HG03378 (cell line): ENCODE measurements around the gene FTCD.
"Not testable (repeated sequence)": the region's sequence is repeated elsewhere in the genome, so short reads cannot be mapped to it uniquely, and the experiment has no call there.

Source experiments
- ATAC-seq: cut with Tn5 transposase; IDR thresholded peaks from one replicate; pipeline ENCODE4 v1.9.1; 2021; ENCODE audit warnings: mild to moderate bottlenecking, moderate library complexity; ENCODE audit not compliant: unreplicated experiment

Gene FTCD

DNA sequence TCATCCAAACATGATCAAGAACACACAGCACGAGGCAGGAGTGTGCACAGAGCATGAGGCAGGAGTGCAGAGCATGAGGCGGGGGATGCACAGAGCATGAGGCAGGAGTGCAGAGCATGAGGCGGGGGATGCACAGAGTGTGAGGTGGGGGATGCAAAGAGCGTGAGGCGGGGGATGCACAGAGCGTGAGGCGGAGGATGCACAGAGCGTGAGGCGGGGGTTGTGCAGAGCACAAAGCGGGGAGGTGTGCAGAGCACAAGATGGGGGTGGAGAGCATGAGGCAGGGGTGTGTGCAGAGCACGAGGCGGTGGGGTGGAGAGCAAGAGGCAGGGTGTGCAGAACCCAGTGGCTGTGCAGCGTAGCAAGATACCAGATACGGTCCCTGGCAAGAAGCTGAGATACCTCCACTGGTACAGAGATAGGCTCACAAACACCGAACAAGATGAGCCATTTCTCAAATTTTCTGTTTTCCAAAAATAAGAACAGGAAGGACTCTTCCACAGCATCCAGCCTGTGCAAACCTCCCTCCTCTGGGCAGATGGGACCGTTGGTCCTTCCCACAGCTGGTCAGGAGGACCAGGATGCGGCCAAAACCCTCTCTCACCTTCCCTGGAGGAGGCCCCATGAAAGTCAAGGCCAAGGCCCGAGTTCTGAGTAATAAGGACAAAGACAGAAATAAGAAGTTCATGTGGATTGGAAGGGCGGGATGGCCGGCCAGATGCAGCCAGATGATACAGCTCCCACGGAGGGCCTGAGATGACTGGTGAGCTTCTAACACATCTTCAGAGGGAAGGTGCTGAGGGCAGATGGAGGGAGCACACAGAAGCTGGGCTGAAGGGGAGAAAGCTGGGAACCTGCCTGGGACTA lies 16.9 kb upstream of the FTCD start:
- ATAC-seq: no peak

DNA sequence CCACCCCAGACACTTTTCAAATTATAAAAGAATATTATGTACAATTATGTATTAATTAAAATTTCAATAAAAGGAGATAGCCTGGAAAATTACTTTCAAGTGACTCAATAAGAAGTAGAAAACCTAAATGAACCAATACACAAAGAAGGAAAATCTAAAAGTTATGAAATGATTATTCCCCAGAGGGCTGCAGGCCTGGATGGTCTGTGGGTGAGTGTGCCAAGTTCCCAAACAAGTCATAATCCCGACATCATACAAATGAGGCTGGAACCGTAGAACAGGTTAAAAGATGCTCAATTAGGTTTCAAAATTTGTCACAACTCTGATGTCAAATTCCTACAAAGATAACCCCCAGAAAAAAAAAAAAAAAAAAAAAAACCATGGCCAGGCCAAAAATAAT lies 16.2 kb upstream of the FTCD start:
- no peak for ATAC-seq

DNA sequence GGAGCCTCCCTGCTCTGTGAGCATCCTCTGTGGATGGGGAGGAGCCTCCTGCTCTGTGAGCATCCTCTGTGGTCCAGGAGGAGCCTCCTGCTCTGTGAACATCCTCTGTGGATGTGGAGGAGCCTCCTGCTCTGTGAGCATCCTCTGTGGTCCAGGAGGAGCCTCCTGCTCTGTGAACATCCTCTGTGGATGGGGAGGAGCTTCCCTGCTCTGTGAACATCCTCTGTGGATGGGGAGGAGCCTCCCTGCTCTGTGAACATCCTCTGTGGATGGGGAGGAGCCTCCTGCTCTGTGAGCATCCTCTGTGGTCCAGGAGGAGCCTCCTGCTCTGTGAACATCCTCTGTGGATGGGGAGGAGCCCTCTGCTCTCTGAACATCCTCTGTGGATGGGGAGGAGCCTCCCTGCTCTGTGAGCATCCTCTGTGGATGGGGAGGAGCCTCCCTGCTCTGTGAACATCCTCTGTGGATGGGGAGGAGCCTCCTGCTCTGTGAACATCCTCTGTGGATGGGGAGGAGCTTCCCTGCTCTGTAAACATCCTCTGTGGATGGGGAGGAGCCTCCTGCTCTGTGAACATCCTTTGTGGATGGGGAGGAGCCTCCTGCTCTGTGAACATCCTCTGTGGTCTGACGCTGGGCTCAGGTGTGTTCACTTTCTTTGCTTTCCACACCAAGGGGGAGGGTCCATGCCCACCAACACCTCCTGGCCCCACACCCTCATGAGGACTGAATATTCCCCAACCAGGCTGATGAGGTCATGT lies 15.2 kb upstream of the FTCD start:
- not testable (repeated sequence) for ATAC-seq

DNA sequence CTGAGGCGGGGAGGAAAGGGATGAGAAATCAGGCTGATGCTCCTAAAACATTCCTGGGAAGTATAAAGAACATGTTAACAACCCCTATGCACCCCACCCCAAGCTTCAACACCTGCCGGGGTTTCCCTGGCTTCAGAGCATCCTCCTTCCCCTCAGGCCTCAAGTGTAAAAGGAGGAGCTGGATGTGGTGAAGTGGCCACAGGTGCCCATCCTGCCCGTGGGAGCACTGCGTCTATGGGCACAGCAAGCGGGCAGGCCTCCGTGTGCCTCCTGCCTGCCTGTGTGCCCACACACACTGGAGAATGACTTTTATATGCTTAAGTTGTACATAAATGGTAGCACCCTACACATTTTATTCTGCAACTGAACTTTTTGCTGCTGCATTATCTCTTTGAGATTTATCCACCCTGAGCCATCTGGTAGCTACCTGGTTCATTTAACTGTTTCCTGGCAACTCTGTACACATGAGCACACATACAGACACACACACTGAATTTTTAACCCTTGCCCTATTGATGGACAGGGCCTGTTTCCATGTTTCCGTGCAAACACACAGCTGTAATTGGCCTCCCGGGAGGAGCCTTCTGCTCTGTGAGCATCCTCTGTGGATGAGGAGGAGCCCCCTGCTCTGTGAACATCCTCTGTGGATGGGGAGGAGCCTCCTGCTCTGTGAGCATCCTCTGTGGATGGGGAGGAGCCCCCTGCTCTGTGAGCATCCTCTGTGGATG lies 13.4 kb upstream of the FTCD start:
- no peak for ATAC-seq

DNA sequence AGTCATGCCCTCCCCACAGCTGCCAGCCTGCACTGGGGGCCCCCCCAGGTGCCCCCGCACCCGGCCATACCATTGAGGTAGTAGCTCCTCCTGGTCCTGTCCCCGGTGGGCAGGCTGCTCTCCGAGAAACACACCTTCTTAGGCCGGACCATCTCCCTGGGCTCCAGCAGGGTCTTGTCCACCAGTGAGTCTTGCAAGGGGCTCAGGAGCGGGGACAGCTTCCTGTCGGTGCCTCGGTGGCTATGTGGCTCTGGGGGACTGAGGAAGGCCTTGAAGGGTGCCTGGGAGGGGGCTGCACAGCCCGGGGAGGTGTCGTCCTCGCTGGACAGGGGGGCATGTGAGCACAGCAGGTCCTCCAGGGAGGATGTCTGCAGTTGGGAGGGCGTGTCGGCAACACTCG lies 12.9 kb upstream of the FTCD start:
- ATAC-seq: no peak

DNA sequence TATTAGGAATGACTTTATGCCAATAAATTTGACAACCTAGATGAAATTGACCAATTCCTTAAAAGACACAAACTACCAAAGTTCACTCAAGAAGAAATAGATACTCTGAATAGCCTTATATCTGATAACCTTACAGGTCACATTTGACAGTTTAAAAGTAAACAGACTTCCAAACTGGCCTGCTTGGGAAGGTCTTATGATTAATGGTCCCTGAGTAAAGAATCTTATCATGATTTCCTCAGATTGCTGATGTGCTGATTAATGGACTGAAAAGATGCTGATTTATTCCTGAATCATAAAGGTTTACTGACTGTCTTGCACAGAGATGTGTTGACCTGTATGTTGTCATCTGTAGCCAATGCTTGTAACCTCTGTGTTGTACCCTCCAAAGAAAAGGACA lies 9.7 kb upstream of the FTCD start:
- ATAC-seq: no peak

DNA sequence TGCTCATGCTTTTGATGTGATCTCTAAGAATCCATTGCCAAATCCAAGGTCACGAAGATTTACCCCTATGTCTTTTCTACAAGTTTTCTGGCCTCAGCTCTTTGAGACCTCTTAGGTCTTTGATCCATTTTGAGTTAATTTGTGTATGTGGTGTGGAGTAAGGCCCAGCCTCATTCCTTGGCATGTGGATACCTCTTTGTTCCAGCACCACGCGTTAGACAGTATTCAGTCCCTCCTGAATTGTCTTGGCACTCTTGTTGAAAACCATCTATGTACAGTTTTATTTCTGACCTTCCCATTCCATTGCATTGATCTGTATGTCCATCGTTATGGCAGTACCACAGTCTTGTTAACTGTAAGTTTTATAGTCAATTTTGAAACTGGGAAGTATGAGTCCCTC lies 8.0 kb upstream of the FTCD start:
- no peak for ATAC-seq

DNA sequence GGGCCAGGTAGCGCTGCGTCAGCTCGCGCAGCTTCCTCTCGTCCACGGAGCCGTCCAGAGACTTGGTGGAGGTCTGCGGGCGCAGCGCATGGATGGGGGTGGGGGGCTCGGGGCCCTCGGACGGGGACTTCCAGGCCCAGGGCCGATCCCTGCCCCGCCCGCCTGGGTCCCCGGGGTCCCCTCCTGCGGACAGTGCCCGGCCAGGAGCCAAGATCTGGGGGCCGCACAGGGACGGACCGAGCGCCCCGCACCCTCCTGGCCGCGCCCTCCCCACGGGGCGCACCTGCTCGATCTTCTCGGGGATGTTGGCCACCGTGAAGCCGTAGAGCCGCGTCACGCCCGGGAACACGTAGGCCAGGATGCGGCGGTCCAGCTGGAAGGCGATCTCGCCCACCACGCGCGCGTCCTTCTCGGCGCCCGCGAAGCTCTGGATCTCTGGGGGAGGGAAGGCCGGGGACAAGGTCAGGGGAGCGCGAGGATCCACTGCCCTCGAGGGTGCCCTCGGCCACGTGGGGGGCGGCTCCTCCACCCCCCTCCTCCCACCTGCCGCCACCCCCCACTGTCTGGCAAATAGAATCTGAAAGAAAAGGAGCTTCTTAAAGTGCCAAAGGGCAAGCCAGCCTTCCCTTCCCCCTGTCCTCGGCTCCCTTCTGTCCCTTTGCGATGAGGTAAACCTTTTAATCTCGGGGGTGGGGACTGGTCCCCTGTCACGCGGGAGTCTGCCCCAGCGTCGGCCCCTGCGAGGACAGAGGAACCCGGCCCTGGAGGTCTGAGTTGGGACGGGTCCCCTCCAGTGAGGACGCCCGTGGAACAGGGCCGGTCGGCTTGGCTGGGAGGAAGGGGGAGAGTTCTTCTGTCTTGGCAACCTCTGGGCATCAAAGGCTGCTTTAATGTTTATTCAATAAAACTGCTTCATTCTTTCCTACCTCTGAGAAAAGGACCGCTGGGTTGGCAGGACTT lies 6.5 kb upstream of the FTCD start:
- no peak for ATAC-seq

DNA sequence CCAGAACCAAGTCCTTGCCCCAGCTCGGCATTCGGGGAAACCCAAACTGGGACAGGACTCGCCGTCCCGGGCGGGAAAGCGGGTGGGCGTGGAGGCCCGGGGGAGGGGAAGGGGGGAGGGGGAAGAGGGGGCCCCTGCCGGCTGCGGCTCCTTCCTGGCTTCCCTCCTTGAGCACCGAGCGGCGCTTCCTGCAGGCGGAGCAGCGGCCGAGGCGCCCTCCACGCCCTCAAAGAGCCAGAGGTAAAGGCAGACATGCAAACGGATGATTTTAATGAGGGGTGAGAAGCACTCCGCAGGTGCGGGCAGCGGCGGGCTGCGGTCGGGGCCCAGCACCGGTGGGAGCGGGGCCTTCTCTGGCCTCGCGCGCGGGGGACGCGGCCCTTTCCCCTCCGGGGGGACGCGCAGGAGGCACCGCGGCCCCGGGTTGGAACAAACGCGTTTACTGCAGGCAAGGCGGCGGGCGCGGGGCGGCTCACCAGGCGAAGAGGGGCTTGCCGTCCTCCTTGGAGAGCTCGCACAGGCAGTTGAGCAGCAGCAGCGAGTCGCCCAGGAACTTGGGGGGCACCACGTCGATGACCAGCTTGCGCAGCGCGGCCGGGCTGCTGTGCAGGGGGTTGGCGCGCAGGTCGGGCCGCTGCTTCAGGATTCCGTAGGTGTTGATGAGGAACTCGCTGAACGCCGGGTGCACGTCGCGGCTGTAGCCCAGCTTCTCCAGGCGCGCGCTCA lies 5.7 kb upstream of the FTCD start:
- no peak for ATAC-seq

DNA sequence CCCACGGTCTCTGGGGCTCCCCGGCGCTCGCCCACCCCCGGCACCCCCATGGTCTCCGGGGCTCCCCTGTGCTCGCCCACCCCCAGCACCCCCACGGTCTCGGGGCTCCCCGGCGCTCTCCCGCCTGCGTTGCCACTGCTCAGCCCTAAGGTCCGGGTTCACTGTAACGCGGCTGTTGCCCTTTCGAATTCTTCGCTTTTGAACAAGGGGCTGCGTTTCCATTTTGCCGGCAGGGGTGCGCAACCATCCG lies 5.2 kb upstream of the FTCD start:
- ATAC-seq: no peak

DNA sequence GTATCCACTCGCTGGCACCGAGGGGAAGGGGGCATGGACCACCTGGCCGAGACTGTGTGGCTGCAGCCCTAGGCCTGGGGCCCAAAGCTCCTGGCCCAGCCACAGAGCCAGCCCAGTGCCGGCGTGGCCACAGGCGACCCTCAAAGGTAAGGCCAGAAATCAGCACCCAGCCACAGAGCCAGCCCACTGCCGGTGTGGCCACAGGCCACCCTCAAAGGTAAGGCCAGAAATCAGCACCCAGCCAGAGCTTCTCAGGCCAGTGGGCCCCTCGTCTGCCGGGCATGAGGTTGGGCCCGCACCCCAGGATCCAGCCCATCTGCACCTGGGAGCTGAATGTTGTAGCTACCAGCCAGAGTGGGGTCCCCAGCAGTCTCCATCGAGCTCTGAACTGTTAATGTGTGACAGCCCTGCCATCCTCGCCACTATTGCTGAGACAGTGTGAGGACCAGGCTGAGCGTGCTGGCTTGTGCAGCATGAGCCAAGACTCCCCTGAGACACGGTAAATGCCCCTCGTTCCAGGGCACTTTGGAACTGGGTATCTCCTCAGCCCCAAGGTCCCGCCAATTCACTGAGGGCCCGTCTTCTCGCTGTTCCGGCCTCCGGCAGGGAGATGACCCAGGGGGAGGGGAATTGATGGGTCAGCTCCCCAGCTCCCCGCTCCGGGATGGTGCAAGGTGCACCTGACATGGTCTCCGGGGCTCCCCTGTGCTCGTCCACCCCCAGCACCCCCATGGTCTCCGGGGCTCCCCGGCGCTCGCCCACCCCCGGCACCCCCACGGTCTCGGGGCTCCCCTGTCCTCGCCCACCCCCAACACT lies 4.7 kb upstream of the FTCD start:
- ATAC-seq: no peak

DNA sequence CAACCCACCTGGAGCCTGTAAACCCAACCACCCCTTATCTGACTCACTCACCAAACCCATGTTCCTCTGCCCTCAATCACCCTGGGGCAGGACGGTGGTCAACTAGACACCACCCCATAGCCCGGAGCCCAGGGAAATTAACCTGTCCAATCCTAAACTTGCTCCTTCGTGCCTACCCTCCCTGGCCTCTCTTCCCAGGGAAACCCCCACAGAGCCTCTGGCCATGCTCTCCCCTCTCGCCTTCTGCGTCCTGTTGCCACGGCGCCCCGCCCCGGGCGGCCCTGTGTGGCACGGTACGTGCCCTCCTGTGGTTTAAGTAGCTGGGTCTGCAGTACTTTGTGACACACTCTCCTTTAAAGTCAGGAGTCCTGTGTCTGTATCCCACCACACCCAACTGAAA lies 4.0 kb upstream of the FTCD start:
- no peak for ATAC-seq

DNA sequence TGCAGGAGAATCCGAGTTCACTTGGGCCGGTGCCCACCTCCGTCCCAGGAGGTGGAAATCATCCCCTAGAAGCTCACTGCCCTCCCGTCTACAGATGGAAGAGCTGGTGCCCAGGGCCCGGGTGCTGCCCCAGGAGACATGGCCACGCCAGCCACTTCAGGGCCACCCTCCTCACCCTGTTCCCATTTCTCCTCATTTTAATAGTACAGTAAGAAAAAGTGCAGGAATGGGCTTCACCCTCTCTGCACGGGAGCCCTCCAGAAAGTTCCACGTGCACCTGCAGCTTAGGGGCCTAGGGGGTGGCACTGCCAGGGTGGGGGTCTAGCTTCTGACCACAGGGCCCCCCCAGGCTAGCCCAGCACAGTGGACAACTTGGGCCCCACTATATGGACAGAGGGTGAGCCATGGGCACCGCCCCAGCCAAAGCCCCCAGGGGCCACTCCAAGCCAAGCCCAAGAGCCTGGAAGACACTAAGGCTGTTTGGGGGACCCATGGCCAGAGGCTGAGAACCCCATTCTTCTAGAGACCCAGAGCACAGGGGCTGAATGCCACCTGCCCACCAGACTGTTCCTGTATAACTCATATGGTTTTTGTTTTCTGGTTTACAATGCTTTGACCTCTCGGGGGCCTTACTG lies 3.4 kb upstream of the FTCD start:
- no peak for ATAC-seq

DNA sequence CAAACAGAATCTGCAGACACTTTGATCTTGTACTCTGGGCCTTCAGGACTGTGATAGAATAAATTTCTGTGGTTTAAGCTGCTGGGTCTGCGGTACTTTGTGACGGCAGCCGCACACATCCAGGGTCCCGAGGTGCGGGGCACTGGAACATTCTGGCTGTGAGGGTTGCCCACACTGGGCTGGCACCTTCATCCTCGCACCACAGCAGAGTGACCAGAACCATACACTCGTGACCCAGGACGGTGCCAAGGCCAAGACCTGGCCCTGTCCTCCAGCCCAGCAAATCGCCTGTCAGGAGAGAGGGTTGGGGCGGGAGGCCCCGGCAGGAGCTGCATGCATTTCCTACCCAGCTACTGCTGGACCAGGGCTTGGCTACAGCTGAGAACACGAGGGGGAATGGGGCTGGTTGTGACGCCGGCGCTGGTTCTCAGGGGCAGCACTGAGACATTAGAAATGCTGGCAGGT lies 2.6 kb upstream of the FTCD start:
- no peak for ATAC-seq

DNA sequence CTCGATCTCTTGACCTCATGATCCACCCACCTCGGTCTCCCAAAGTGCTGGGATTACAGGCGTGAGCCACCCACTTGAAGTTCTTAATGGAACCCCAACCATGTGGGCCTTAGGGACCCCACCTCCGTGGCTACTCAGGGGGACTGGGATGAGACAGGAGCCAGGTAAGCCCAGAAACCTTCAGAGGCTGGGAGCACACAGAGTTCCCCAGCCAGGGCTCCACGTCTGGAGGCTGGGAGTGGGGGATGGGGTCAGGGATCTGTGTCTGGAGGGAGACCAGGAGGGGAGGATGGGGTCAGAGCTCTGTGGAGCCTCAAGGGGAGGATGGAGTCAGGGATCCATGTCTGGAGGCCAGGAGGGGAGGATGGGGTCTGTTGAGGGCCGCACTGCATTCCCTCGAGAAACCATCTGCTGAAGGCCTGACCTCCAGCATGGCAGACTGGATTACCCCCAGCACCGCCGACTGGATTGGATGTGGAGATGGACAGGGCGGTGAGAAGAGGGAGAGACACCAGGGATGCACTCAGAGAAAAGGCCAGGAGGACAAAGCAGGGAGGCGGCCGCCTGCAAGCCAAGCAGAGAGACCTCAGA lies 2.1 kb upstream of the FTCD start:
- ATAC-seq: no peak

DNA sequence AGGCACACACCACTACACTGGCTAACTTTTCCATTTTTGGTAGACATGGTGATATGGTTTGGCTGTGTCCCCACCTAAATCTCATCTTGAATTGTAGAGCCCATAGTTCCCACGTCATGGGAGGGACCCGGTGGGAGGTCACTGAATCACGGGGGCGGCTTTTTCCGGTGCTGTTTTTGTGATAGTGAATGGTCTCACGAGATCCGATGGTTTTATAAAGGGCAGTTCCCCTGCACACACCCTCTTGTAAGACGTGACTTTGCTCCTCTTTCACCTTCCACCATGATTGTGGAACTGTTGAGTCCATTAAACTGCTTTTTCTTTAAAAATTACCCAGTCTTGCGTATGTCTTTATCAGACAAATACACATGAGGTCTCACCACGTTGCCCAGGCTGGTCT lies 1.3 kb upstream of the FTCD start:
- no peak for ATAC-seq

DNA sequence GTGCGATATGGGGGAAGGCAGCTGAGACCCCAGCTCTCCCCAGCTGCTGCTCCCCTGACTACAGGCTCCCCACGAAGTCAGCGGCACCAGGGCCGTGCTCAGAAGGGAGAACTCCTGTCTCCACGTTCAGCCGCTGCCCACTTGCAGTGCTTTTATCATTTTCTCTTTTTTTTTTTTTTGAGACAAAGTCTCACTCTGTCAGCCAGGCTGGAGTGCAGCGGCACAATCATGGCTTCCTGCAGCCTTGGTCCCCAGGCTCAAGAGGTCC lies 933 bp upstream of the FTCD start:
- no peak for ATAC-seq

DNA sequence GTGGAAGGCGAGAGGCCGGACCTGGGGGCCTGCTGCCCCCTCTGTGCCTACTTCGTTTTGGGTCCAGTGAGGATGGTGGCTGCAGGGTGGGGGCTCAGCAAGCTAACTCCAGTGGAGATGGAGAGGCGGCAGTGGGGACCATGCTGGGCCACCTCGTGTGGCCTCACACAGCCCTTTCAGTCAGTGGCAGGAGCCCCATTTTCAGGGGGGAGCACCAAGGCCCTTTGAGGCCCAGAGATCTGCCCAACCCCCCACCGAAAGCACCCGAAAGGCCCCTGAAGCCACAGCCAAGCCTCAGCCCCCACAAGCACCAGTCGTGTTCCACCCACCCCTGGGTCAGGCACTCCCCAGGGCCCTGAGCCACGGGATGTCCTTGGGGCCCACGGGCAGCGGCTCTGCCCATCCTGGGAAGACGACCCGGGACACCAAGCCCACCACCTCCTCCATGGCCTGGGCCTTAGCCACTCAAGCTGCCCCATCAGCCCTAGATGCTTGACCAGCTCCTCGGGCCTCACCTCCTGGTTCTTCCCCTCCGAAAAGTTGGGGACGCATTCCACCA lies 345 bp downstream of the FTCD start:
- ATAC-seq: no peak
